H9 (cell line): ENCODE measurements around the gene RAP1GAP2. TPM values are rescaled to one million over a fixed set of nuclear protein-coding genes. Genes with fewer than 3 reads are reported as not detected.

ENCODE experiments used
- DNase-seq: peaks from one replicate; pipeline ENCODE4 v3.0.0-alpha.2; 2017
- H2AFZ ChIP-seq: one replicate; pipeline ENCODE4 v1.6.1; 2013; ENCODE audit warnings: mild to moderate bottlenecking, low read length, control low read depth, moderate library complexity
- H2AK5ac ChIP-seq: 2 replicates; pipeline ENCODE4 v1.6.1; 2013; ENCODE audit warnings: low read length, control low read depth, mixed read lengths; ENCODE audit not compliant: insufficient read length
- H2BK120ac ChIP-seq: one replicate; pipeline ENCODE4 v1.6.1; 2013; ENCODE audit warnings: low read depth, mild to moderate bottlenecking, low read length, control low read depth, inconsistent platforms; ENCODE audit not compliant: poor library complexity, severe bottlenecking
- H2BK12ac ChIP-seq: 2 replicates; pipeline ENCODE4 v1.6.1; 2013; ENCODE audit warnings: low read length, control low read depth, mixed read lengths, low read depth; ENCODE audit not compliant: insufficient read length
- H2BK15ac ChIP-seq: 2 replicates; pipeline ENCODE4 v1.6.1; 2013; ENCODE audit warnings: low read depth, low read length, control low read depth
- H2BK20ac ChIP-seq: one replicate; pipeline ENCODE4 v1.6.1; 2013; ENCODE audit warnings: low read depth, mild to moderate bottlenecking, low read length, control low read depth, inconsistent platforms; ENCODE audit not compliant: poor library complexity, severe bottlenecking
- H2BK5ac ChIP-seq: 2 replicates; pipeline ENCODE4 v1.6.1; 2013; ENCODE audit warnings: low read length, control low read depth, mixed read lengths; ENCODE audit not compliant: insufficient read length
- H3K14ac ChIP-seq: 2 replicates; pipeline ENCODE4 v1.6.1; 2013; ENCODE audit warnings: low read length, control low read depth; ENCODE audit not compliant: insufficient read depth
- H3K18ac ChIP-seq: 2 replicates; pipeline ENCODE4 v1.6.1; 2013; ENCODE audit warnings: low read depth, mild to moderate bottlenecking, mixed read lengths, low read length, control low read depth; ENCODE audit not compliant: insufficient read length
- H3K23ac ChIP-seq: 2 replicates; pipeline ENCODE4 v1.6.1; 2013; ENCODE audit warnings: low read length, control low read depth, mixed read lengths, low read depth; ENCODE audit not compliant: insufficient read length
- H3K23me2 ChIP-seq: 2 replicates; pipeline ENCODE4 v1.6.1; 2013; ENCODE audit warnings: low read depth, mild to moderate bottlenecking, mixed read lengths, low read length, control low read depth; ENCODE audit not compliant: insufficient read length, poor library complexity, severe bottlenecking
- H3K27ac ChIP-seq: 2 replicates; pipeline ENCODE4 v1.5.1; 2013; ENCODE audit warnings: low read length, control low read depth, mixed read lengths, low read depth; ENCODE audit not compliant: insufficient read length
- H3K27me3 ChIP-seq: 2 replicates; pipeline ENCODE4 v1.6.1; 2013; ENCODE audit warnings: low read length, control low read depth, inconsistent platforms; ENCODE audit not compliant: insufficient read depth
- H3K4ac ChIP-seq: 2 replicates; pipeline ENCODE4 v1.6.1; 2013; ENCODE audit warnings: low read depth, mild to moderate bottlenecking, control low read depth, inconsistent platforms, low read length, moderate library complexity
- H3K4me1 ChIP-seq: 2 replicates; pipeline ENCODE4 v1.6.1; 2013; ENCODE audit warnings: low read length, control low read depth, inconsistent platforms; ENCODE audit not compliant: insufficient read depth
- H3K4me2 ChIP-seq: 2 replicates; pipeline ENCODE4 v1.6.1; 2013; ENCODE audit warnings: low read length, control low read depth, mixed read lengths; ENCODE audit not compliant: insufficient read length, insufficient read depth
- H3K56ac ChIP-seq: 2 replicates; pipeline ENCODE4 v1.6.1; 2013; ENCODE audit warnings: low read depth, mild to moderate bottlenecking, mixed read lengths, low read length, control low read depth; ENCODE audit not compliant: insufficient read length
- H3K79me1 ChIP-seq: 2 replicates; pipeline ENCODE4 v1.6.1; 2013; ENCODE audit warnings: low read depth, mild to moderate bottlenecking, moderate library complexity, low read length, control low read depth, inconsistent platforms; ENCODE audit not compliant: insufficient read depth, poor library complexity, severe bottlenecking
- H3K79me2 ChIP-seq: 2 replicates; pipeline ENCODE4 v1.6.1; 2013; ENCODE audit warnings: low read length, control low read depth, inconsistent platforms; ENCODE audit not compliant: insufficient read depth
- H3K9ac ChIP-seq: 2 replicates; pipeline ENCODE4 v1.6.1; 2013; ENCODE audit warnings: low read length, control low read depth, mixed read lengths; ENCODE audit not compliant: insufficient read length; ENCODE audit errors: extremely low read depth
- H3K9me3 ChIP-seq: one replicate; pipeline ENCODE4 v1.6.1; 2013; ENCODE audit warnings: low read depth, low read length, inconsistent platforms; ENCODE audit not compliant: control insufficient read depth
- H3T11ph ChIP-seq: one replicate; pipeline ENCODE4 v1.6.1; 2013; ENCODE audit warnings: mild to moderate bottlenecking, low read length, control low read depth, inconsistent platforms
- H4K20me1 ChIP-seq: one replicate; pipeline ENCODE4 v1.6.1; 2013; ENCODE audit not compliant: control insufficient read depth, insufficient read length, insufficient read depth
- H4K5ac ChIP-seq: 2 replicates; pipeline ENCODE4 v1.6.1; 2013; ENCODE audit warnings: low read depth, mild to moderate bottlenecking, mixed read lengths, low read length, control low read depth; ENCODE audit not compliant: insufficient read length
- H4K8ac ChIP-seq: replicated peaks from 2 replicates; pipeline ENCODE4 v1.6.1; 2013; ENCODE audit warnings: low read length, control low read depth, mixed read lengths, low read depth; ENCODE audit not compliant: insufficient read length
- H4K91ac ChIP-seq: 2 replicates; pipeline ENCODE4 v1.6.1; 2013; ENCODE audit warnings: low read depth, mild to moderate bottlenecking, moderate library complexity, mixed read lengths, low read length, control low read depth; ENCODE audit not compliant: insufficient read length
- H3K27ac Mint-ChIP-seq, 3 experiments: 2 replicates in 2 of 3; 3 replicates in 1 of 3; pipeline ENCODE4 v1.8.0; 2020 to 2021; ENCODE audit warnings: mixed read lengths in 3 of 3, mild to moderate bottlenecking in 1 of 3, moderate library complexity in 1 of 3
- H3K27me3 Mint-ChIP-seq: 2 replicates; pipeline ENCODE4 v1.8.0; 2021; ENCODE audit warnings: low read depth, mild to moderate bottlenecking, moderate library complexity, mixed read lengths
- H3K36me3 Mint-ChIP-seq, 3 experiments: 2 replicates in 2 of 3; 3 replicates in 1 of 3; pipeline ENCODE4 v1.8.0; 2020 to 2021; ENCODE audit warnings: low read depth in 3 of 3, mixed read lengths in 3 of 3; ENCODE audit not compliant: insufficient read depth in 1 of 3
- H3K4me1 Mint-ChIP-seq, 2 experiments: 2 replicates each; pipeline ENCODE4 v1.8.0; 2020; ENCODE audit warnings: mixed read lengths in 2 of 2
- H3K4me3 Mint-ChIP-seq, 2 experiments: 2 replicates in 1 of 2; 3 replicates in 1 of 2; pipeline ENCODE4 v1.8.0; 2020 to 2021; ENCODE audit warnings: mild to moderate bottlenecking in 2 of 2, mixed read lengths in 2 of 2, moderate library complexity in 1 of 2
- H3K9me3 Mint-ChIP-seq, 2 experiments: 2 replicates in 1 of 2; 3 replicates in 1 of 2; pipeline ENCODE4 v1.8.0; 2020; ENCODE audit warnings: mild to moderate bottlenecking in 2 of 2, mixed read lengths in 2 of 2, moderate library complexity in 1 of 2
- WGBS: extraction: QIAGEN DNeasy Blood & Tissue Kit; methylation state at CpG from one replicate; pipeline ENCODE4 v1.1.7; 2013; ENCODE audit warnings: missing lambda C conversion rate, low lambda C conversion rate, mixed read lengths; ENCODE audit not compliant: insufficient read length; ENCODE audit errors: extremely low coverage; 5-methylcytosine and 5-hydroxymethylcytosine counted together
- total RNA-seq: library from RNA; stranded (reverse); gene quantifications from 2 replicates; pipeline ENCODE4 v1.2.1, GENCODE V29; 2021
- TF ChIP-seq, protein P1 (sequence below): fragments of 200-600 bp; sonication (generic); conservative IDR thresholded peaks from 3 replicates; pipeline ENCODE4 v1.8.0; 2021; ENCODE audit warnings: antibody characterized with exemption, mild to moderate bottlenecking

RAP1GAP2 gene
- total RNA-seq, 1 experiment from 2014 or later = 33.8 TPM

GRCh38 chr17:2909846-2910234 lies 113.6 kb downstream of the RAP1GAP2 start:
- no peak overlapping the region for H2AK5ac ChIP-seq
- Mint-ChIP-seq H3K36me3 (peaks cover 23 to 45% (median 28%) of the 10 kb centered on the region in 3 experiments), H3K27ac (peak overlapping the region in 2 of 3 experiments; percentile 41 to 85; a peak in 5 of 7 replicates), H3K27me3 (no peaks in the 10 kb centered on the region; the same call in 1 of the 2 replicates), H3K4me1 (peaks cover 11 to 19% of the 10 kb centered on the region in 2 experiments), H3K4me3 (no peak overlapping the region), H3K9me3 (peaks cover 5% of the 10 kb centered on the region in 2 experiments; a peak in 3 of 5 replicates)
- H3K4ac ChIP-seq = no peak overlapping the region
- no peak overlapping the region for H3K18ac ChIP-seq
- no peak overlapping the region for H2BK20ac ChIP-seq
- no peak overlapping the region for H3K56ac ChIP-seq
- H3K23me2 ChIP-seq = no peaks in the 10 kb centered on the region
- no peak overlapping the region for H3T11ph ChIP-seq
- H4K91ac ChIP-seq = no peak overlapping the region
- no peak overlapping the region for H2AFZ ChIP-seq
- H4K8ac ChIP-seq = no peak overlapping the region
- no peaks in the 10 kb centered on the region for H3K79me2 ChIP-seq
- WGBS = no CpG with 5 or more reads among the region's 4 CpGs
- no peaks in the 10 kb centered on the region for H3K79me1 ChIP-seq
- no peak overlapping the region for H3K27ac ChIP-seq
- H2BK12ac ChIP-seq = no peak overlapping the region
- H4K20me1 ChIP-seq = no peaks in the 10 kb centered on the region
- no peak overlapping the region for H2BK15ac ChIP-seq
- no peak overlapping the region for H3K4me2 ChIP-seq
- no peaks in the 10 kb centered on the region for H3K9me3 ChIP-seq
- H3K14ac ChIP-seq = no peak overlapping the region
- no peak overlapping the region for H3K9ac ChIP-seq
- no peak for DNase-seq
- H3K27me3 ChIP-seq = no peaks in the 10 kb centered on the region
- TF ChIP-seq, protein P1, sequence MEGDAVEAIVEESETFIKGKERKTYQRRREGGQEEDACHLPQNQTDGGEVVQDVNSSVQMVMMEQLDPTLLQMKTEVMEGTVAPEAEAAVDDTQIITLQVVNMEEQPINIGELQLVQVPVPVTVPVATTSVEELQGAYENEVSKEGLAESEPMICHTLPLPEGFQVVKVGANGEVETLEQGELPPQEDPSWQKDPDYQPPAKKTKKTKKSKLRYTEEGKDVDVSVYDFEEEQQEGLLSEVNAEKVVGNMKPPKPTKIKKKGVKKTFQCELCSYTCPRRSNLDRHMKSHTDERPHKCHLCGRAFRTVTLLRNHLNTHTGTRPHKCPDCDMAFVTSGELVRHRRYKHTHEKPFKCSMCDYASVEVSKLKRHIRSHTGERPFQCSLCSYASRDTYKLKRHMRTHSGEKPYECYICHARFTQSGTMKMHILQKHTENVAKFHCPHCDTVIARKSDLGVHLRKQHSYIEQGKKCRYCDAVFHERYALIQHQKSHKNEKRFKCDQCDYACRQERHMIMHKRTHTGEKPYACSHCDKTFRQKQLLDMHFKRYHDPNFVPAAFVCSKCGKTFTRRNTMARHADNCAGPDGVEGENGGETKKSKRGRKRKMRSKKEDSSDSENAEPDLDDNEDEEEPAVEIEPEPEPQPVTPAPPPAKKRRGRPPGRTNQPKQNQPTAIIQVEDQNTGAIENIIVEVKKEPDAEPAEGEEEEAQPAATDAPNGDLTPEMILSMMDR = no peak
- no peak overlapping the region for H2BK5ac ChIP-seq
- no peak overlapping the region for H3K23ac ChIP-seq
- H4K5ac ChIP-seq = no peak overlapping the region
- no peaks in the 10 kb centered on the region for H3K4me1 ChIP-seq
- H2BK120ac ChIP-seq = no peak overlapping the region
